ENCODE measurements around the gene CD52. TPM values are rescaled to one million over a fixed set of nuclear protein-coding genes. Genes with fewer than 3 reads are reported as not detected.

Gene CD52
- total and polyA plus RNA-seq, 2 of the 13 experiments (the other 11 are each of a cell fraction or from before 2014, with no cell fraction given) = 0.32 TPM; not detected in 1

GRCh38 chr1:26351590-26352337, 34.0 kb downstream of the CD52 start (continued):
- TF ChIP-seq GLI4 (CRISPR knock-in tag; IDR thresholded peaks at IDR 0.05; ENCODE audit: borderline replicate concordance) (no peak), ZFAT (CRISPR knock-in tag; conservative IDR thresholded peaks at IDR 0.05) (no peak), HNF1A (IDR thresholded peaks at IDR 0.05; ENCODE audit: low read depth) (no peak), HNF1A (CRISPR knock-in tag; IDR thresholded peaks at IDR 0.05; ENCODE audit: borderline replicate concordance) (no peak), TARDBP (CRISPR knock-in tag; IDR thresholded peaks at IDR 0.05) (peak; percentile 49; the same call in 1 of the 2 replicates), ZNF562 (CRISPR knock-in tag; IDR thresholded peaks at IDR 0.05; ENCODE audit: borderline replicate concordance) (no peak), ATF6 (CRISPR knock-in tag; conservative IDR thresholded peaks at IDR 0.05) (no peak), TEAD2 (CRISPR knock-in tag; IDR thresholded peaks at IDR 0.05) (no peak), KDM3A (CRISPR knock-in tag; IDR thresholded peaks at IDR 0.05; ENCODE audit: low read depth) (no peak), MYPOP (CRISPR knock-in tag; IDR thresholded peaks at IDR 0.05) (no peak), ZSCAN5A (CRISPR knock-in tag; IDR thresholded peaks at IDR 0.05; ENCODE audit: borderline replicate concordance) (no peak), FOXJ3 (CRISPR knock-in tag; IDR thresholded peaks at IDR 0.05; ENCODE audit: borderline replicate concordance) (no peak), LBX2 (CRISPR knock-in tag; IDR thresholded peaks at IDR 0.05; ENCODE audit: borderline replicate concordance) (no peak), FOXA3 (CRISPR knock-in tag; IDR thresholded peaks at IDR 0.05) (peak; percentile 57; the same call in 1 of the 2 replicates), ELF3 (CRISPR knock-in tag; IDR thresholded peaks at IDR 0.05) (no peak), ZNF639 (CRISPR knock-in tag; conservative IDR thresholded peaks at IDR 0.05) (no peak), NR3C1 (CRISPR knock-in tag; IDR thresholded peaks at IDR 0.05) (no peak), BHLHE40 (IDR thresholded peaks at IDR 0.05; ENCODE audit: low read length) (peak; percentile 19), THAP11 (CRISPR knock-in tag; IDR thresholded peaks at IDR 0.05) (peak; percentile 61)

Measured in HepG2 (cell line).